Stimulated activated CD4-positive, alpha-beta T cell treated with anti-CD3 and anti-CD28 coated beads, TNF-alpha, amount 100 ng/mL, for 48 hours (primary cell): Measurements from ENCODE around the gene PPP1CA.

Experiments
- DNase-seq, 3 donors: peaks; one replicate each; pipeline ENCODE4 v3.0.0-alpha.2; 2020; ENCODE audit warnings: low read depth in 3 of 3

The PPP1CA gene

GRCh38 chr11:67370351-67371076, 31.1 kb downstream of the PPP1CA start:
- DNase-seq, result no peak

- no peak for DNase-seq
Observed at GRCh38 chr11:67369801-67370284, 31.8 kb downstream of the PPP1CA start.

GRCh38 chr11:67369275-67369674, 32.4 kb downstream of the PPP1CA start:
- no peak for DNase-seq

- DNase-seq, result no peak
Observed at GRCh38 chr11:67368621-67369020, 33.0 kb downstream of the PPP1CA start.

- DNase-seq, result no peak
Observed at GRCh38 chr11:67367761-67368227, 33.9 kb downstream of the PPP1CA start.

- DNase-seq, result no peak
Observed at GRCh38 chr11:67366961-67367760, 34.5 kb downstream of the PPP1CA start.

- no peak for DNase-seq
Observed at GRCh38 chr11:67366546-67366945, 35.1 kb downstream of the PPP1CA start.

- DNase-seq, result no peak
Observed at GRCh38 chr11:67365736-67366444, 35.8 kb downstream of the PPP1CA start.

GRCh38 chr11:67364783-67365722, 36.6 kb downstream of the PPP1CA start:
- no peak for DNase-seq

GRCh38 chr11:67364169-67364568, 37.5 kb downstream of the PPP1CA start:
- no peak for DNase-seq

GRCh38 chr11:67357831-67358670, 43.6 kb downstream of the PPP1CA start:
- no peak for DNase-seq

- peak in 1 of 3 donors; percentile 52 for DNase-seq
Observed at GRCh38 chr11:67356864-67357561, 44.6 kb downstream of the PPP1CA start.

- DNase-seq, result no peak
Observed at GRCh38 chr11:67356387-67356863, 45.2 kb downstream of the PPP1CA start.

GRCh38 chr11:67355794-67356386, 45.8 kb downstream of the PPP1CA start:
- no peak for DNase-seq

GRCh38 chr11:67355023-67355793, 46.5 kb downstream of the PPP1CA start:
- DNase-seq, result no peak

- DNase-seq, result no peak
Observed at GRCh38 chr11:67354075-67355022, 47.3 kb downstream of the PPP1CA start.
